Hematopoietic multipotent progenitor cell treated with erythropoietin and hydrocortisone succinate and interleukin-3 and kit ligand, for 17 days (in vitro differentiated cells): ENCODE results near the gene MRPS18B.

ENCODE experiments used
- DNase-seq: peaks from one replicate; pipeline ENCODE4 v3.0.0-alpha.2; 2015; ENCODE audit warnings: low spot score

MRPS18B gene

GRCh38 chr6:30603961-30604360 lies 13.7 kb upstream of the MRPS18B start:
- DNase-seq, result no peak

- DNase-seq, result no peak
Observed at GRCh38 chr6:30610065-30610464, 7.6 kb upstream of the MRPS18B start.

- peak; percentile 5 for DNase-seq
Observed at GRCh38 chr6:30611150-30611855, 6.3 kb upstream of the MRPS18B start.

- DNase-seq, result no peak
Observed at GRCh38 chr6:30611856-30612194, 5.8 kb upstream of the MRPS18B start.

- peak; percentile 43 for DNase-seq
Observed at GRCh38 chr6:30612213-30612612, 5.4 kb upstream of the MRPS18B start.

- DNase-seq, result peak; percentile 19
Observed at GRCh38 chr6:30612687-30613248, 4.9 kb upstream of the MRPS18B start.

- DNase-seq, result peak; percentile 48
Observed at GRCh38 chr6:30613251-30614043, 4.2 kb upstream of the MRPS18B start.

- no peak for DNase-seq
Observed at GRCh38 chr6:30614044-30614842, 3.4 kb upstream of the MRPS18B start.

GRCh38 chr6:30614843-30615218 lies 2.8 kb upstream of the MRPS18B start:
- DNase-seq, result peak; percentile 98

- peak; percentile 85 for DNase-seq
Observed at GRCh38 chr6:30615219-30615957, 2.3 kb upstream of the MRPS18B start.

GRCh38 chr6:30615958-30616810 lies 1.5 kb upstream of the MRPS18B start:
- DNase-seq, result peak; percentile 82

- peak; percentile 100 for DNase-seq
Observed at GRCh38 chr6:30616811-30617564, 652 bp upstream of the MRPS18B start, which contains the start of gene PPP1R10. PPP1R10 (minus strand) TSS chr6:30617243; CDS start chr6:30609944, 7,299 bp downstream.

- DNase-seq, result peak; percentile 59
Observed at GRCh38 chr6:30618270-30618797, 694 bp downstream of the MRPS18B start.

GRCh38 chr6:30619561-30619960 lies 1.9 kb downstream of the MRPS18B start:
- no peak for DNase-seq

- DNase-seq, result no peak
Observed at GRCh38 chr6:30625511-30625910, 7.9 kb downstream of the MRPS18B start.

- DNase-seq, result peak; percentile 79
Observed at GRCh38 chr6:30626484-30627366, 9.1 kb downstream of the MRPS18B start, which contains the start of gene ATAT1. ATAT1 (plus strand) TSS chr6:30626874.

- DNase-seq, result no peak
Observed at GRCh38 chr6:30635834-30636233, 18.2 kb downstream of the MRPS18B start.

GRCh38 chr6:30640481-30640880 lies 22.8 kb downstream of the MRPS18B start:
- peak; percentile 44 for DNase-seq
